Esophagus muscularis mucosa (tissue), 3 donors: Measurements from ENCODE around the gene MGAT4C.

Source experiments
- POLR2A ChIP-seq: fragments of 450-650 bp; IDR thresholded peaks from one replicate; pipeline ENCODE4 v1.6.1; 2017; ENCODE audit warnings: antibody characterized with exemption, moderate library complexity, mild to moderate bottlenecking, low read depth
- POLR2AphosphoS5 ChIP-seq, 2 donors: sonication (generic); formaldehyde crosslinking; IDR thresholded peaks; one replicate each; pipeline ENCODE4 v1.6.1; 2017; ENCODE audit warnings: antibody characterized with exemption in 2 of 2
- TF ChIP-seq, protein P1 (sequence below), 3 experiments: fragments of 200-600 bp in 2 of 3; fragments of 450-650 bp in 1 of 3; sonication (generic) in 2 of 3; IDR thresholded peaks; one replicate each; pipeline ENCODE4 v1.5.1; 2017 to 2019; ENCODE audit warnings: antibody characterized with exemption in 3 of 3, mild to moderate bottlenecking in 2 of 3, moderate library complexity in 1 of 3

DNA sequence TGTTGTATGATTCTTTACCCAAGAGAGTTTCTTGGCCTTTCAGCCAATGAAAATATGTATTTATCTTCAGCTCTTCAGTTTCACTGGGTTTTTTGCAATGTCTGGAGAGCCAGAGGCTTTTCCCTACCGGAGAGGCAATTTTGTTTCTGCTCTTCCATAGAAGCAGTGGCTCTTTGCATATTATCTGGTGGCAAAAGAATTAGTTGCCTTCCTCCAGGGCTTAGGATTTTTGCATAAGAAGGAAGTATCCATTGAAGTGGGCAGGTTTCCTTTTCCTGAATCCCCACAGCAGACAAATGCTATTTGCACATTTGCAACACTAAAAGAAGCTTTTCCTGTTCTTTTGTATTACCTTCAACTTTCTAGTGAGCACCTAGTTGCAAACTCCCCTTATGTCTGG, 306.9 kb downstream of the MGAT4C start:
- TF ChIP-seq, protein P1, sequence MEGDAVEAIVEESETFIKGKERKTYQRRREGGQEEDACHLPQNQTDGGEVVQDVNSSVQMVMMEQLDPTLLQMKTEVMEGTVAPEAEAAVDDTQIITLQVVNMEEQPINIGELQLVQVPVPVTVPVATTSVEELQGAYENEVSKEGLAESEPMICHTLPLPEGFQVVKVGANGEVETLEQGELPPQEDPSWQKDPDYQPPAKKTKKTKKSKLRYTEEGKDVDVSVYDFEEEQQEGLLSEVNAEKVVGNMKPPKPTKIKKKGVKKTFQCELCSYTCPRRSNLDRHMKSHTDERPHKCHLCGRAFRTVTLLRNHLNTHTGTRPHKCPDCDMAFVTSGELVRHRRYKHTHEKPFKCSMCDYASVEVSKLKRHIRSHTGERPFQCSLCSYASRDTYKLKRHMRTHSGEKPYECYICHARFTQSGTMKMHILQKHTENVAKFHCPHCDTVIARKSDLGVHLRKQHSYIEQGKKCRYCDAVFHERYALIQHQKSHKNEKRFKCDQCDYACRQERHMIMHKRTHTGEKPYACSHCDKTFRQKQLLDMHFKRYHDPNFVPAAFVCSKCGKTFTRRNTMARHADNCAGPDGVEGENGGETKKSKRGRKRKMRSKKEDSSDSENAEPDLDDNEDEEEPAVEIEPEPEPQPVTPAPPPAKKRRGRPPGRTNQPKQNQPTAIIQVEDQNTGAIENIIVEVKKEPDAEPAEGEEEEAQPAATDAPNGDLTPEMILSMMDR (IDR thresholded peaks at IDR 0.05) = no peak
- no peak for TF ChIP-seq POLR2A
- TF ChIP-seq POLR2AphosphoS5 (IDR thresholded peaks at IDR 0.05) = no peak
